DMS 273 (cell line): ENCODE data around the gene CYRIA.

Experiments
- DNase-seq: peaks from one replicate; lab custom pipeline; 2025; ENCODE audit not compliant: unreplicated experiment; lab: John Stamatoyannopoulos, UW

The CYRIA gene

DNA sequence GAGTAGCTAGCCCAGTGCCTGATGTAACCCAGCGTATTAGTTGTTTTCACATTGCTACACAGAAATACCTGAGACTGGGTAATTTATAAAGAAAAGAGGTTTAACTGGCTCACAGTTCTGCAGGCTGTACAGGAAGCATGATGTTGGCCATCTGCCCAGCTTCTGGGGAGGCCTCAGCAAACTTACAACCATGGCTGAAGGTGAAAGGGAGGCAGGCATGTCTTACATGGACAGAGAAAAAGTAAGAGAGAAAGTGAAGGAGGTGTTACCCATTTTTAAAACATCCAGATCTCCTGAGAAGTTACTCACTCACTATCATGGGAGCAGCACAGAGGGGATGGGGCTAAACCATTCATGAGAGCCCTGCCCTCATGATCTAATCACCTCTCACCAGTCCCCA lies 6.1 kb upstream of the CYRIA start:
- DNase-seq, result no peak

DNA sequence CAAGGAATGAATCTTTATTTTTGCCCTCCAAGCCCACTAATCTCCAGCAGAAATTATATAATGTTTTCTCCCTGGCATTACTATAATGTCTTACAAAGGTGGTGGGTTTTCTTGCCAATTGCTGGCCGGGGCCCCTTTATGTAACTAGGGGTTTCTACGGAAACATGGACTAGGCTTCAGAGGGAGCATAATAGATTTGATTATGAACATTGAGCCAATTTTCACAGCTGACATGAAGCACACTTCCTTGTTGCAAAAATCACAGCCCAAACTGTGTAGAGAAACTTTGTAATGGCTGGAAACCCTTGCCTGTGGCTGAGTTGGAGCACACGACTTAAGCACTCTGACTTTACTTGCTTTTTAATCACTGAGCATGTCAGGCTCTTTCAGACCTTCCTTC lies 3.8 kb upstream of the CYRIA start:
- no peak for DNase-seq

GRCh38 chr2:16666449-16666801 lies 791 bp upstream of the CYRIA start:
- peak; percentile 12 for DNase-seq

- DNase-seq, result peak; percentile 33
Observed at GRCh38 chr2:16664809-16665747, 556 bp downstream of the CYRIA start.

GRCh38 chr2:16664052-16664731 lies 1.4 kb downstream of the CYRIA start:
- DNase-seq, result peak; percentile 46

GRCh38 chr2:16663121-16663905 lies 2.3 kb downstream of the CYRIA start:
- DNase-seq, result no peak

DNA sequence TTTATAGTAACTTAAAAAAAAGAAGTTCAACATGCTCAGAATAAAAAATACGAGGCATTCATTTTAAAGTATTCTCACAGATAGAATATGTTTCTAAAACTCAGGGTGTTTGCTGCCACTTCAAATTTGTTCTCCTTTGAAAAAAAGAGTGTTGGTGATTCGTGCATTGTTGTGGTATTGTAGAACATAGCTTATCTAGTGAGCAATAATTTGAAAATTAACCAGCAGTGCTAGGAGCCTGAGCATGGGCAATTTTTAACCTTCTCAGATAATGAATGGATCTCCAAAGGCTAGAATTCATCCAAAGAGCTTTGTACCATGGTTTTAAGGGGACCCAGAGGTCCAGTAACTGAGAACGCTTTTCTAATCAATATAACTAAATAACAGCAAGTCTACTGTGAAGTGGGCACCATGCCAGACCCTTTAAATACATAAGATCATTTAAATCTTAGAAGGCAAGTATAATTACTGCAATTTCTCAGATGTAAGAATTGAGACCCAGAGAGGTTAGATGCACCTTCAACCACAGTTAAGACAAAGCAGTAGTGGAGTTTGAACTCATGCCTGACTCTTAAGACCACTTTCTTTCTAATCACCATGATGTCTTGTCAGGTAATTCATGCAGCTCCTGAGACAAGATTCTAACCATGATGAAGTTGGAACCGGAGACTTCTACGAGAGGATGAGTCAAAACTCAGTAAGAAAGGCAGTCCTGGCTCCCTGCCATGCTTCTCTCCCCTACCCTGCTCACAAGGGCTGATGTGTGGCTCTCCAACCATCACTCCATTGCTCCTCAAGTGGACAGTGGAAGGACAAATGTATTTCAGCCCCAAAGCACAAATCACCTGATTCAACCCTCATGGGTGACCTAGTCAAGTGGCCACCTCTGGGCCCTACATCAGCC lies 3.4 kb downstream of the CYRIA start:
- no peak for DNase-seq

DNA sequence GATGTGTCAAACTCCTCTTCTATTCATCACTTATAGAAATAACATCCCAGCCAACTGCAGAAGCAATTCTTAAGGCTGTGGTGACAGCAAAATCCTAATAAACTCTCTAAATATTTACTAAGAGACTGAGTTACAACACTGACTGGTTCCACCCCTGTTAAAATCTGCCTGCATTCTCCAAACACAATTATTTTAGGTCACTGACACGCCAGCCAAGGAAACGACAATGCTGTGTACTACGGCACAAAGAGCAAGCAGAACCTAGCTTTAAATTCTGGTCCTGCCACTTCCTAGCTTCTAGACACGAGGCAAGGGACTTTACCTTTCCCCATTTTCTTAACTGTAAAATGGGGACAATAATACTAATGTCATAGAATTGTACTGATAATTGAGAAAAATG lies 4.1 kb downstream of the CYRIA start:
- no peak for DNase-seq

- no peak for DNase-seq
Observed at GRCh38 chr2:16660556-16660955, 5.1 kb downstream of the CYRIA start.

DNA sequence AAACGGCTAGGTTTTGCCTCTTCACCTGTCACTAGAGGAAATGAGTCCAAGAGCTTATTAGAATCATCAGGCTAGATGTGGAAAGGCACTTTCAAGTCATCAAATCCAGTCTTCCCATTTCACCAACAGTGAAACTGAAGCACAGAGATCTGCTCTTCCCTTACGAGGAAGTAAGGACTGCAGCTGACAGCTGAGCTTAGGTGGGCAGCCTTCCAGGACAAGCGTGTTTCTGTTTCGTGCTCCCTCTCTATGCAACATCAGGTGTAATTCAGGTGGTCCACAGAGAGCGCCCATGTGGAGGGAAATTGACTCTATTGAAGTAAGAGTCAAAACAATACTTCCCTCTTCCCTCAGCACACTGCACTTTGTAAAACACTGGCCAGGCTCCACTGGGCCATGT lies 5.5 kb downstream of the CYRIA start:
- no peak for DNase-seq

DNA sequence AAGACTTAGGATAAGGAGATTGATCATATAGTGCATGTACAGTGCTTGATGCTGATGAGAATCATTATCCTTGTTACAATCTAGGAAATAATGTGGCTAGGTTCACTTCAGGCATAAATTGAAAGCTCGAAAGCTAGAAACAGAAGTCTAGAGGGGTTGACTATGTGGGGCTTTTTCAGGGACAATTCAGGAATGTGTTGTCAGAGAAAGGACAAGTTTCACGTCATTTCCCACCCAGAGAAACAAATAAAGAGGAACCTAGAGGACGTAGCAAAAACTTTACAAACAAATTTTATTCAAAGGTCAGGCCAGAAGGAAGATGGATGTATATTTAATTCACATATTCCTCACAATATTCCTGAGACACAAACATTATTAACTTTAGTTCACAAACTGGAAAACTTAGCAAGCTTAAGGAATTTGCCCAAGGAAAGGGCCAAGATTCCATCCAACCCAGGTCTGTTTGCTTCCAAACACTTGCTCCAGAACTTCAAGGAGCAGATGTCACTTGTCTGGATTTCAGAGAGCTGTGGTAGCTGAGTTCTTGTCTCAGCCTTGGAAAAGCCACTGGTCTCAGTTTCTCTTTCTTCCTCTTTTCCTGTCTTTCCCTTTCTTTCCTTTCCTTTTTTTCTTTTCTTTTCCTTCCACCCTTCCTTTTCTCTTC lies 7.4 kb downstream of the CYRIA start:
- no peak for DNase-seq

DNA sequence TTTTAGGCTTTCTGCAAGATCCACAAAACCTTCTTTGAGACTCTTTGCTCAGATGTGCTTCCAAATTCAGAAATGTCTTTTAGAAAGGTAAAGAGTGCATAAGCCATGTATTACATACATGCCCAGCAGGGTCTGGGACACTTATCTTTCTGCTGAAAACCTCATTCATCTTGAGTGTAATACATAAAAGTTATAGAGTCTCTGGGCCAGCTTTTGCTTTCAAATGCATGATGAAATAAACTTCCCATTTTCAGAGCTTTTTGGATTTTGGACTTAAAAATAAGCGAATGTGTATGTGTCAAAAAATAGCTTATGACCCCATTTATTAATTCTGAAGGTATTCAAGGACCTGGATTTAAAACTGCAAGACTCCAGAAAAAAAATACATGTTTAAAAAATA lies 8.0 kb downstream of the CYRIA start:
- DNase-seq, result no peak

- DNase-seq, result no peak
Observed at GRCh38 chr2:16656784-16657391, 8.7 kb downstream of the CYRIA start.

DNA sequence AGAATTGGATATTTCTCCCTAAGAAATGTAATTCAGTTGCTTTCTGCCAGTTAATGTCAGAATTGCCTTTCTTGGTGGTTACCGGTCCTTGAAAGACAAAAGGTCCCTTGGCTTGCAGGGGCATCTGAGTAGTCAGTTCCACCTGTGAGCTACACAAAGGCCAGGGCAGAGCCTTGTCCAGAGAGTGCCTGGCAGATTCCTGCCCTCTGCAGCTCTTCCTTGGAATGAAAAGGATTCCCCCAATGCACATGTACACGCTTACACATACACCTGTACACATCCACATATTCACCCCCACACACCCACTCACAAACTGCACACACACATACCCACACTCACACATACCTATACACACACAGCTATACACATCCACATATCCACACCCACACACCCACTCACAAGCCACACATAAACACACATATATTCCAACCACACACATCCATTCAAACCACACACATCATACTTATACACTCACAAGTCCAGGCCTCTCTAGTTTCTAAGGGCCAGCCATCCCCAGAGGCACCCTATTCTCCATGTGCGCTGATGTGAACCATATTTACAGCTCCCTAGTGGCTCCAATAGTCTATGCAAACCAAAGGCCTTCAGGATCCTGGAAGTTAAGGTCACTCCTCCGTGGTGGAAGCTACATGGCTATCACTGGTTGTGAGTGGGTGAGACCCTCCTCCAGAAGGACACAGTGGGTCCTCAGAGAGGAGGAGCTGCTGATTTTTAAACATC lies 9.6 kb downstream of the CYRIA start:
- no peak for DNase-seq

DNA sequence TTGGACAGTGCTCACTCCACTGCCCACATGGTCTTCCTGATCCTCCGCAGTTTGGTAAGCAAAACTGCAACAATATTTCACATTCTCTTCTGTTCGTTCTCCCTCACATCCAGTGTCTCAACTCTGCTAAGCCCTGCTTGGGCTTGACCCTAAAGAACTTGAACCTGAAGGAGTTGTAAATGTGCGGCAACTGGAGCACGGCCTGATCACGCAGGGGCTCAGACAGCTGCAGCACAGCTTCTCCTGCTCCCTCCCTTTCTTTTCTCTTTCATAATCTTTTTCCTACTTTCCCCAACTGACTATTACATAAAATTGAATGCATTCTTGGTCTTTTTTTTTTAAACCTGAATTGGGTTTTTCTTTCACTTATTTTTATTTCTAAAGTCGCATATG lies 10.2 kb downstream of the CYRIA start:
- no peak for DNase-seq

- no peak for DNase-seq
Observed at GRCh38 chr2:16654833-16655444, 10.7 kb downstream of the CYRIA start.

- no peak for DNase-seq
Observed at GRCh38 chr2:16653799-16654198, 11.8 kb downstream of the CYRIA start.

DNA sequence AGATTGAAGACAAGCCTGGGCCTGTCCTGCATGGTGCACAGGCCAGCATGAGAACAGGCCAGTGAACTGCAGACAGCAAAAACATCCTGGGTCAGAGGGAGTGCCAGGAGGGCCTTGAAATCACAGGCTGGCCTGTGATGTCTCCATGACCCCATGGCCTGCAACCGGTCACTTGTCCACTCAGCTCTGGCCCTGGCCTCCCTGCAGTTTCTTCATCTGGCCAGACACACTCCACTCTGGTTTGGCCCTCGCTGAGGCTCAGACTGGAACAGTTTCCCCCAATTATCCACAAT lies 12.6 kb downstream of the CYRIA start:
- no peak for DNase-seq
